ENCODE results near the gene MBD4.

- TF ChIP-seq CTCF (conservative IDR thresholded peaks at IDR 0.05), result no peak
- no peak for TF ChIP-seq ZFX (IDR thresholded peaks at IDR 0.05)
Measured at GRCh38 chr3:129404610-129405009, 35.1 kb downstream of the MBD4 start.

All from C4-2B (cell line).